ENCODE data around the gene SMIM22. TPM values are rescaled to one million over a fixed set of nuclear protein-coding genes. Genes with fewer than 3 reads are reported as not detected.
"Not testable (repeated sequence)": the region's sequence is repeated elsewhere in the genome, so short reads cannot be mapped to it uniquely, and the experiment has no call there.

The SMIM22 gene
- total RNA-seq, 1 donor from 2014 or later, result not detected

DNA sequence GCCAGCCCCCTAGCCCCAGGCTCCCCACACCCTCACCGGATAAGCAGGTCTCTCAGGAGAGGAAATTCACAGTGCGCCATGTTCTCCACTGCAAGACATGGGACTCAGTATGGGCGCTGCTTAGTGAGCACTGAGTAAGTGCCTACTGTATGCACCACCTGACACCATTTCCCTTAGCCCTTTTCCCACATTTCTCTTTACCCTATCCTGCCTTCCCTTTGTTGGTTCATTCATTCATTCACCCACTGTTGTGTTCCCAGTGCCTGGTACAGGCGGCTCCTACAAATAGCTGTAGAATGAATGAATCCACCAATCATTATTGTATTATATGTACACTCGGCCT is 17.1 kb upstream of the SMIM22 start:
- no peaks in the 10 kb centered on the region for H3K27me3 Mint-ChIP-seq (ENCODE audit: low read depth)
- H3K36me3 Mint-ChIP-seq (ENCODE audit: low read depth), result no peaks in the 10 kb centered on the region
- H3K27ac Mint-ChIP-seq (ENCODE audit: unreplicated experiment), result no peak overlapping the region
- H3K4me3 Mint-ChIP-seq, result no peak overlapping the region
- no peaks in the 10 kb centered on the region for H3K4me1 Mint-ChIP-seq
- H3K9me3 Mint-ChIP-seq, result no peaks in the 10 kb centered on the region
- TF ChIP-seq, protein P1, sequence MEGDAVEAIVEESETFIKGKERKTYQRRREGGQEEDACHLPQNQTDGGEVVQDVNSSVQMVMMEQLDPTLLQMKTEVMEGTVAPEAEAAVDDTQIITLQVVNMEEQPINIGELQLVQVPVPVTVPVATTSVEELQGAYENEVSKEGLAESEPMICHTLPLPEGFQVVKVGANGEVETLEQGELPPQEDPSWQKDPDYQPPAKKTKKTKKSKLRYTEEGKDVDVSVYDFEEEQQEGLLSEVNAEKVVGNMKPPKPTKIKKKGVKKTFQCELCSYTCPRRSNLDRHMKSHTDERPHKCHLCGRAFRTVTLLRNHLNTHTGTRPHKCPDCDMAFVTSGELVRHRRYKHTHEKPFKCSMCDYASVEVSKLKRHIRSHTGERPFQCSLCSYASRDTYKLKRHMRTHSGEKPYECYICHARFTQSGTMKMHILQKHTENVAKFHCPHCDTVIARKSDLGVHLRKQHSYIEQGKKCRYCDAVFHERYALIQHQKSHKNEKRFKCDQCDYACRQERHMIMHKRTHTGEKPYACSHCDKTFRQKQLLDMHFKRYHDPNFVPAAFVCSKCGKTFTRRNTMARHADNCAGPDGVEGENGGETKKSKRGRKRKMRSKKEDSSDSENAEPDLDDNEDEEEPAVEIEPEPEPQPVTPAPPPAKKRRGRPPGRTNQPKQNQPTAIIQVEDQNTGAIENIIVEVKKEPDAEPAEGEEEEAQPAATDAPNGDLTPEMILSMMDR (conservative IDR thresholded peaks at IDR 0.05), result no peak
- no peak for DNase-seq (ENCODE audit: low read depth, low spot score)

DNA sequence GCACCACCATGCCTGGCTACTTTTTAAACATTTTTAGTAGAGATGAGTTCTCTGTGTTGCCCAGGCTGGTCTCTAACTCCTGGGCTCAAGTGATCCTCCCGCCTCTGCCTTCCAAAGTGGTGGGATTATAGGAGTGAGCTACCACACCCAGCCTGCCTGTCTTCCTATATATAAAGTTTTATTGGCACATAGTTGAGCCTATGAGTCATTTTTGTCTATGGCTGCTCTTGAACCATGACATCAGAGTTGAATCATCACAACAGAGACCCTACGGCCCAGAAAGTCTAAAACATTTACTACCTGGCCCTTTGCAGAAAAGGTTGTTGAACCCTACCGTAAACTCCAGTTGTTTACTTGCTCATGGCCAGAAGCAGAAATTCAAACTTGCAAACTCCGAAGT is 14.9 kb upstream of the SMIM22 start:
- H3K27me3 Mint-ChIP-seq (ENCODE audit: low read depth), result no peaks in the 10 kb centered on the region
- H3K4me3 Mint-ChIP-seq, result no peak overlapping the region
- TF ChIP-seq, protein P1 (conservative IDR thresholded peaks at IDR 0.05), result no peak
- no peaks in the 10 kb centered on the region for H3K9me3 Mint-ChIP-seq
- no peak for DNase-seq (ENCODE audit: low read depth, low spot score)
- H3K27ac Mint-ChIP-seq (ENCODE audit: unreplicated experiment), result no peak overlapping the region
- H3K4me1 Mint-ChIP-seq, result no peaks in the 10 kb centered on the region
- no peaks in the 10 kb centered on the region for H3K36me3 Mint-ChIP-seq (ENCODE audit: low read depth)

DNA sequence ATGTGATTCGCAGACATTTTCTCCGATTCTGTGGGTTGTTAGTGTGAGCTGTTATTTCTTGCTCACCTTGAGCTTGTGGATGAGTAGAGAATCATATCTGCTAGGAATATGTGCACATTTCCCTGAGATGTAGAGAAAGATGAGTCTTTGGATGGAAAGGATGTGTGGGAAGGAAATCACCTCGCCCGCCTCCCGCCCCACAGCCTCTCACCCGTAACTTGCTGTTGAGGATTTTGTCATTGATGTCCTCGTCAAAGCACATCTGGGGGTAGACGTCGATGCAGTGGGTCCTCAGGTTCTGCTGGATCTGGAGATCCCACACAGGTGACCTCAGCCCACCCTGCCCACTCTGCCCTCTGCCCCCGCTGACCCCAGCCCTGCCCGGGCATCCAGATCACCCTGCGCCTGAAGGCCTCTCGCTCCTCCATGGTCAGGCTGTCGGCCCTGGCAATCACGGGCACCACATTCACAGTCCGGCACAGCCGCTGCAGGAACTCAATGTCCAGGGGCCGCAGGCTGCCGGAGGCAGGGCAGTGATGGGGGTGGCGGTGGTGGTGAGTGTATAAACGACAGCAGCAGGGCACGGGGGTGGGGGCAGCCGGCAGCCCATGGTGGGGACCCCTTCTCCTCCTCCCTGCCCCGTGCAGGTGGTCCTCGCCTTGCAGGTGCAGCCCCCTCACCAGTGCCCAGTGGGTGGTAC is 11.8 kb upstream of the SMIM22 start:
- DNase-seq (ENCODE audit: low read depth, low spot score), result no peak
- H3K9me3 Mint-ChIP-seq, result no peaks in the 10 kb centered on the region
- no peak overlapping the region for H3K27ac Mint-ChIP-seq (ENCODE audit: unreplicated experiment)
- no peaks in the 10 kb centered on the region for H3K4me1 Mint-ChIP-seq
- H3K36me3 Mint-ChIP-seq (ENCODE audit: low read depth), result no peaks in the 10 kb centered on the region
- no peak overlapping the region for H3K4me3 Mint-ChIP-seq
- TF ChIP-seq, protein P1 (conservative IDR thresholded peaks at IDR 0.05), result no peak
- no peaks in the 10 kb centered on the region for H3K27me3 Mint-ChIP-seq (ENCODE audit: low read depth)

DNA sequence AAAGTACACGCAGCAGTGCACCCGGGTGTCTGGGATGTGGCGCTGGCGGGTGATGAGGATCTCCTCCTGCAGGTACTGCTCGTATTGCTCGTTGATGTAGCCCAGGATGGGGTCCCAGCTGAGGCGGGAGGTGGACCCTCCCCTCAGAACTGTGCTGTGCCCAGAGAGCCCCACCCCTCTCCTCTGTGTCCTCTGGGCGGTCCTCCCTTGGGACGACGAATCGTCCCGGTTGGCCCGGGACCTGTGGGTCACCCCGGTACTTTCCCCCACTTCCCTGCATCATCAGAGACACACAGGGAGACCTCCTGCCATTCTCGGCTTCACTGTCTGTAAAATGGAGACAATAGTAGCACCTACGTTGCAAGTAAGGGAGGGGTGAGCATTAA is 11.2 kb upstream of the SMIM22 start:
- no peaks in the 10 kb centered on the region for H3K4me1 Mint-ChIP-seq
- H3K27ac Mint-ChIP-seq (ENCODE audit: unreplicated experiment), result no peak overlapping the region
- H3K9me3 Mint-ChIP-seq, result no peaks in the 10 kb centered on the region
- TF ChIP-seq, protein P1 (conservative IDR thresholded peaks at IDR 0.05), result no peak
- H3K36me3 Mint-ChIP-seq (ENCODE audit: low read depth), result no peaks in the 10 kb centered on the region
- no peaks in the 10 kb centered on the region for H3K27me3 Mint-ChIP-seq (ENCODE audit: low read depth)
- no peak overlapping the region for H3K4me3 Mint-ChIP-seq
- no peak for DNase-seq (ENCODE audit: low read depth, low spot score)

DNA sequence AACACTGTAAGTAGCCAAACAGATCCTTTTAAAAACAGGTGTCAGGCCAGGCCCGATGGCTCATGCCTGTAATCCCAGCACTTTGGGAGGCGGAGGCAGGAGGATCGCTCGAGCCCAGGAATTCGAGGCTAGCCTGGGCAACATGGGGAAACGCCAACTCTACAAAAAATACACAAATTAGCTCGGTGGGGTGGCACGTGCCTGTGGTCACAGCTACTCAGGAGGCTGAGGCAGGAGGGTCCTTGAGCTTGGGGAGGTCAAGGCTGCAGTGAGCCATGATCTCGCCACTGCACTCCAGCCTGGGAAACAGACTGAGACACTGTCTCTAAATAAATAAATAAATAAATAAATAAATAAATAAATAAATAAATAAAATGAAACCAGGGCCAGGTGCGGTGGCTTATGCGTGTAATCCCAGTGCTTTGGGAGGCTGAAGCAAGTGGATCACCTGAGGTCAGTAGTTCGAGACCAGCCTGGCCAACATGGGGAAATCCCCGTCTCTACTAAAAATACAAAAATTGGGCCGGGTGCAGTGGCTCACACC is 10.7 kb upstream of the SMIM22 start:
- not testable (repeated sequence) for H3K4me1 Mint-ChIP-seq; H3K27ac Mint-ChIP-seq (ENCODE audit: unreplicated experiment); H3K4me3 Mint-ChIP-seq; DNase-seq (ENCODE audit: low read depth, low spot score); H3K36me3 Mint-ChIP-seq (ENCODE audit: low read depth); H3K27me3 Mint-ChIP-seq (ENCODE audit: low read depth); H3K9me3 Mint-ChIP-seq

DNA sequence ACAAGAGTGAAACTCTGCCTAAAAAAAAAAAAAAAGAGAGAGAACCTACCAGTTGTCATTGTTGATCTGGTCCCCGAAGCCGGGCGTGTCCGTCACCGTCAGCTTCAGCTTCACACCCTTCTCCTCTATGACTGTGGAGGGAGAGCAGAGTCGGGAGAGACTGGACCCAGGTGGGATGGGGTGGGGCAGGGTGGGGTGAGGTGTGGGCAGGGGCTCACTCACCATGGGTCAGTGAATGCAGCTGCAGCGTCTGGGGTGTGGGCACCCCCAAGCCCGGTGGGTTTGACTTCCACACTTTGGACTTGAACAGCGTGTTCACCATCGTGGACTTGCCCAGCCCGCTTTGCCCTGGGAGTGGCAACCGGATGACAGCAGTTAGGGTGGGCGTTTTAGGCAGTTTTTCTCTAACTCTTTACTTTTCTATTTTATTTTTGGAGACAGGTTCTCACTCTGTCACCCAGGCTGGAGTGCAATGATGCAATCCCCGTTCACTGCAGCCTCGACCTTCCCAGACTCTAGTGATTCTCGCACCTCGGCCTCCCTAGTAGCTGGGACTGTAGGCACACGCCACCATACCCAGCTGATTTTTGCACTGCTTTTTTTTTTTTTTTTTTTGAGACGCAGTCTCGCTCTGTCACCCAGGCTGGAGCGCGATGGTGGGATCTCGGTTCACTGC is 9.3 kb upstream of the SMIM22 start:
- no peaks in the 10 kb centered on the region for H3K9me3 Mint-ChIP-seq
- no peaks in the 10 kb centered on the region for H3K36me3 Mint-ChIP-seq (ENCODE audit: low read depth)
- H3K27ac Mint-ChIP-seq (ENCODE audit: unreplicated experiment), result no peak overlapping the region
- no peak for DNase-seq (ENCODE audit: low read depth, low spot score)
- no peaks in the 10 kb centered on the region for H3K27me3 Mint-ChIP-seq (ENCODE audit: low read depth)
- no peaks in the 10 kb centered on the region for H3K4me1 Mint-ChIP-seq
- no peak overlapping the region for H3K4me3 Mint-ChIP-seq
- TF ChIP-seq, protein P1 (conservative IDR thresholded peaks at IDR 0.05), result no peak
